ENCODE data around the gene FBXL19. TPM values are rescaled to one million over a fixed set of nuclear protein-coding genes. Genes with fewer than 3 reads are reported as not detected.

FBXL19 gene
- total and polyA plus RNA-seq, 9 of the 15 experiments (the other 6 are each of a cell fraction or from before 2014, with no cell fraction given): 0.13 to 48.0 (median 13.5) TPM; not detected in 1

- TF ChIP-seq, protein P1, sequence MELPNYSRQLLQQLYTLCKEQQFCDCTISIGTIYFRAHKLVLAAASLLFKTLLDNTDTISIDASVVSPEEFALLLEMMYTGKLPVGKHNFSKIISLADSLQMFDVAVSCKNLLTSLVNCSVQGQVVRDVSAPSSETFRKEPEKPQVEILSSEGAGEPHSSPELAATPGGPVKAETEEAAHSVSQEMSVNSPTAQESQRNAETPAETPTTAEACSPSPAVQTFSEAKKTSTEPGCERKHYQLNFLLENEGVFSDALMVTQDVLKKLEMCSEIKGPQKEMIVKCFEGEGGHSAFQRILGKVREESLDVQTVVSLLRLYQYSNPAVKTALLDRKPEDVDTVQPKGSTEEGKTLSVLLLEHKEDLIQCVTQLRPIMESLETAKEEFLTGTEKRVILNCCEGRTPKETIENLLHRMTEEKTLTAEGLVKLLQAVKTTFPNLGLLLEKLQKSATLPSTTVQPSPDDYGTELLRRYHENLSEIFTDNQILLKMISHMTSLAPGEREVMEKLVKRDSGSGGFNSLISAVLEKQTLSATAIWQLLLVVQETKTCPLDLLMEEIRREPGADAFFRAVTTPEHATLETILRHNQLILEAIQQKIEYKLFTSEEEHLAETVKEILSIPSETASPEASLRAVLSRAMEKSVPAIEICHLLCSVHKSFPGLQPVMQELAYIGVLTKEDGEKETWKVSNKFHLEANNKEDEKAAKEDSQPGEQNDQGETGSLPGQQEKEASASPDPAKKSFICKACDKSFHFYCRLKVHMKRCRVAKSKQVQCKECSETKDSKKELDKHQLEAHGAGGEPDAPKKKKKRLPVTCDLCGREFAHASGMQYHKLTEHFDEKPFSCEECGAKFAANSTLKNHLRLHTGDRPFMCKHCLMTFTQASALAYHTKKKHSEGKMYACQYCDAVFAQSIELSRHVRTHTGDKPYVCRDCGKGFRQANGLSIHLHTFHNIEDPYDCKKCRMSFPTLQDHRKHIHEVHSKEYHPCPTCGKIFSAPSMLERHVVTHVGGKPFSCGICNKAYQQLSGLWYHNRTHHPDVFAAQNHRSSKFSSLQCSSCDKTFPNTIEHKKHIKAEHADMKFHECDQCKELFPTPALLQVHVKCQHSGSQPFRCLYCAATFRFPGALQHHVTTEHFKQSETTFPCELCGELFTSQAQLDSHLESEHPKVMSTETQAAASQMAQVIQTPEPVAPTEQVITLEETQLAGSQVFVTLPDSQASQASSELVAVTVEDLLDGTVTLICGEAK (IDR thresholded peaks at IDR 0.05): peak; percentile 99
- TF ChIP-seq, protein P1 (CRISPR knock-in tag; IDR thresholded peaks at IDR 0.05): no peak
- TF ChIP-seq, protein P2, sequence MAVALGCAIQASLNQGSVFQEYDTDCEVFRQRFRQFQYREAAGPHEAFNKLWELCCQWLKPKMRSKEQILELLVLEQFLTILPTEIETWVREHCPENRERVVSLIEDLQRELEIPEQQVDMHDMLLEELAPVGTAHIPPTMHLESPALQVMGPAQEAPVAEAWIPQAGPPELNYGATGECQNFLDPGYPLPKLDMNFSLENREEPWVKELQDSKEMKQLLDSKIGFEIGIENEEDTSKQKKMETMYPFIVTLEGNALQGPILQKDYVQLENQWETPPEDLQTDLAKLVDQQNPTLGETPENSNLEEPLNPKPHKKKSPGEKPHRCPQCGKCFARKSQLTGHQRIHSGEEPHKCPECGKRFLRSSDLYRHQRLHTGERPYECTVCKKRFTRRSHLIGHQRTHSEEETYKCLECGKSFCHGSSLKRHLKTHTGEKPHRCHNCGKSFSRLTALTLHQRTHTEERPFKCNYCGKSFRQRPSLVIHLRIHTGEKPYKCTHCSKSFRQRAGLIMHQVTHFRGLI (CRISPR knock-in tag; IDR thresholded peaks at IDR 0.05): no peak
- TF ChIP-seq POU5F1 (IDR thresholded peaks at IDR 0.05; ENCODE audit: borderline replicate concordance, low read depth, low read length, partially characterized antibody): peak; percentile 96
- peak; percentile 89 for TF ChIP-seq POLR2G (IDR thresholded peaks at IDR 0.05; ENCODE audit: low read depth, low read length)
- TF ChIP-seq ZNF224 (CRISPR knock-in tag; IDR thresholded peaks at IDR 0.05): no peak
- TF ChIP-seq DIDO1 (tag; IDR thresholded peaks at IDR 0.05; ENCODE audit: low read depth): peak; percentile 64; the same call in 1 of the 2 replicates
- peak; percentile 33; the same call in 1 of the 2 replicates for TF ChIP-seq RNF2 (IDR thresholded peaks at IDR 0.05)
- TF ChIP-seq NFE2 (IDR thresholded peaks at IDR 0.05; ENCODE audit: low read depth): no peak; the same call in 1 of the 2 replicates
- TF ChIP-seq, protein P3, sequence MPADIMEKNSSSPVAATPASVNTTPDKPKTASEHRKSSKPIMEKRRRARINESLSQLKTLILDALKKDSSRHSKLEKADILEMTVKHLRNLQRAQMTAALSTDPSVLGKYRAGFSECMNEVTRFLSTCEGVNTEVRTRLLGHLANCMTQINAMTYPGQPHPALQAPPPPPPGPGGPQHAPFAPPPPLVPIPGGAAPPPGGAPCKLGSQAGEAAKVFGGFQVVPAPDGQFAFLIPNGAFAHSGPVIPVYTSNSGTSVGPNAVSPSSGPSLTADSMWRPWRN (IDR thresholded peaks at IDR 0.05; ENCODE audit: low read depth): no peak
- TF ChIP-seq PYGO2 (tag; IDR thresholded peaks at IDR 0.05): 0 out of 2 replicates have a peak, but pooled peaks have one; percentile 3
- peak in 1 of 2 experiments; percentile 82; a peak in 2 of 4 replicates for TF ChIP-seq CSDE1 (IDR thresholded peaks at IDR 0.05)
- TF ChIP-seq ZNF668 (CRISPR knock-in tag; IDR thresholded peaks at IDR 0.05): peak; percentile 75; the same call in 1 of the 2 replicates
- peak; percentile 3 for TF ChIP-seq RBBP5 (IDR thresholded peaks at IDR 0.05; ENCODE audit: borderline replicate concordance, insufficient read depth, low read length, poor library complexity, severe bottlenecking)
- TF ChIP-seq, protein P4, sequence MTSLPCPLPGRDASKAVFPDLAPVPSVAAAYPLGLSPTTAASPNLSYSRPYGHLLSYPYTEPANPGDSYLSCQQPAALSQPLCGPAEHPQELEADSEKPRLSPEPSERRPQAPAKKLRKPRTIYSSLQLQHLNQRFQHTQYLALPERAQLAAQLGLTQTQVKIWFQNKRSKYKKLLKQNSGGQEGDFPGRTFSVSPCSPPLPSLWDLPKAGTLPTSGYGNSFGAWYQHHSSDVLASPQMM (CRISPR knock-in tag; IDR thresholded peaks at IDR 0.05): no peak
- no peak for TF ChIP-seq KAT7 (CRISPR knock-in tag; IDR thresholded peaks at IDR 0.05; ENCODE audit: borderline replicate concordance)
- TF ChIP-seq ZNF583 (CRISPR knock-in tag; IDR thresholded peaks at IDR 0.05): peak; percentile 93
Measured at GRCh38 chr16:30922420-30922959, 882 bp upstream of the FBXL19 start (continued).

Measured in K562 (cell line).